GM19025 (cell line): ENCODE measurements around the gene DNAJC13.
"Not testable (repeated sequence)": the region's sequence is repeated elsewhere in the genome, so short reads cannot be mapped to it uniquely, and the experiment has no call there.

Experiments used
- ATAC-seq: cut with Tn5 transposase; IDR thresholded peaks from one replicate; pipeline ENCODE4 v1.9.1; 2021; ENCODE audit warnings: mild to moderate bottlenecking, low read depth, moderate library complexity; ENCODE audit not compliant: unreplicated experiment

DNAJC13 gene

DNA sequence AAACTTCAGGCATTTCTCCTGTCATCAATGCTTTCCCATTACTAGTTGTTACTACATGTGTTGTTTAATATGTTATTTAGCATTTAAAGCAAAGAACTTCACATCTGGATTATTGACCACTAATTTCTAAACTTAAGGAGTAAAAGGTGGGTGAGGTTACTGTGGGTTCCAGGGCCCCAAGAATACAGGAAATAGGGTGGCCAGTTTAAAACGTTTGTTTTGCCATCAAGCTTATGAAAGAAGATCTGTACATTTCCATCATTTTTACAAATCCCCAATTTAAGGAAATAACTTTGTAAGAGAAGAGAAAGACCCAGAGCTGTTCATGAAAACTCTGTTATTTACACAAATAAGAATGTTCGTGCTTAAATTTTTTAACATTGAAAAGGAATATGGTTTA is 125.3 kb downstream of the DNAJC13 start:
- no peak for ATAC-seq

DNA sequence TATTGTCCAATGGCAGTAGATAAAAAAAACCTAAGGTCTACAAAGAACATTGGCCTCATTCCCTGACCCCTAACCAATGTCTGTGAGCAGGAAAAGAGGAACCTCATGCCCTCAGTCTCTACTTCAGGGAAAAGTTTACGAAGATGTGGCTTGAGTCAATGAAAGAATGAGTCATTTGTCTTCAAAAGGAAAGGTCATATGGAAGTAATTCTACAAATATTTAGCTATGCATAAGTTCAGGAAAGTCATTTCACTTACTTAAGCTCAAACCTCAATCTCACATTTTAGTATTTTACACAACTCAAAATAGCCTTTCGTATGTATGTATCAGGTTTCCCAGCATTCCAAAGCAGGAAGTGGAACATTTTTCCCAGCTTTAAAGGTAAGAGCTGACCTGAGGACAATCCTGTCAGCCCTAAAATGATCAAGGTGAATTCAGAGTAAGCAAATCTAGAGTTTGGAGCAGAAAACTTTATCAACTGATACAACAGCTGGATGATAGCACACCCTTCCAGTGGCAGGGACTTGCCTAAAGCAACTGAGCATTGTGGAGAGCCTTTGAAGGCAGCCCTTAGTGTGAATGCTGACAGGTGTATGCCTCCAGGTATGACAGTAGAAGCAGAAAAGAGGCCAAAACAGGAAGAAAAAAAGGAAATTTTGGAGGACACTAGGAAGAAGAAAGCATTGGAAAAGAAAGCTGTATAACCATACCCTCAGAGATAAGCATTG is 125.9 kb downstream of the DNAJC13 start:
- ATAC-seq, result no peak

DNA sequence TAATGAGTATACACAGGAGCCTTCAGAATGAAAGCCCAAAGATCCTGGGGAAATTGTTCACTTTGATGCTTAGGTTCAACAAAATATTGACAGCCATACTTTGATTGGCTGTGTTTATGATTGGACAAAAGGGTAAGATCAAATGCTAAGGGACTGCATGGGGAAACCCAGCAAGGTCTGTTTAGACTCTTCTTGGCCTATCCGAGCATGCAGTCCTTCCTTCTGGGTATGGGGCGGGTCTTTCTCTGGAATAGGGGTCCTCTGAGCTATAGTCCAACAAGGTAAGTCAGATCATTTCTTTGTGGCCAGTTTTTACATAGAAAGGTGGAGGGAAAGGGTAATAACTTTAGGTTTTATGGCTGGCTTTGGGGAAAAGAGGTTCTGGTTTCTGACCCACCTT is 126.8 kb downstream of the DNAJC13 start:
- ATAC-seq, result no peak

DNA sequence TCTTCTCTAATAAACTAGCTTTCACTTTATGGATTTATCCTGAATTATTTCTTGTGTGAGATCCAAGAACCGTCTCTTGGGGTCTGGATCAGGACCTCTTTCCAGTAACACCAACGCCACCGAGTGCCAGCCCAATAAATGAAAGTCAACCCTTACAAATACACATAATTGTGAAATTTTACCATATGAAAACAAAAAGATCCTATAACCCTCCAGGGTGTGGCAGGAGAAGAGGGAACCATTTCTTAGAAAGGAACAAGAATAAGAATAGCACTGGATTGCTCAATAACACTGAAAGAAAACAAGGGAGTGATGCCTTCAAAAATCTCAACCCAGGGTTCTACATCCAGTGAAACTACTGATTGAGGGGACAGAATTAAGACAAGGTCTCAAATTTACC is 128.2 kb downstream of the DNAJC13 start:
- no peak for ATAC-seq

DNA sequence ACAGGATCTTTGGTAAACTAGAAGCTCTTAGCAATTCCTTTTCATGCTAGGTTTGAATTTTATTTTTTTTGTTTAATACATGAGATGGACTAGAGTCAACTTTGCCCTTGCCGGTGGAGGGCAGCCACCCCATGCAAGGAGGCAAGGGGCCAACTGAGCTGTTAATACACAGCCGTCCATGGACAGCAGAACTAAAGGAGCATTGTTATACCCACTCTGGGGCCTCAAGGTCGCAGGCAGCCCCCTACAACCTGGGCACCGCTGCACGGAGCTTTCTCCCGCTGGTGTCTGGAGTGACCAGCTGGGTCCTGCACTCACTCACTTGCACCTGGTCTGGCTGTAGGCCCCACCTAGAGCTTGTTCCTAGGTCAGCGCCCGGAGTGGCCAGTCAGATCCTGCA is 131.9 kb downstream of the DNAJC13 start:
- no peak for ATAC-seq

DNA sequence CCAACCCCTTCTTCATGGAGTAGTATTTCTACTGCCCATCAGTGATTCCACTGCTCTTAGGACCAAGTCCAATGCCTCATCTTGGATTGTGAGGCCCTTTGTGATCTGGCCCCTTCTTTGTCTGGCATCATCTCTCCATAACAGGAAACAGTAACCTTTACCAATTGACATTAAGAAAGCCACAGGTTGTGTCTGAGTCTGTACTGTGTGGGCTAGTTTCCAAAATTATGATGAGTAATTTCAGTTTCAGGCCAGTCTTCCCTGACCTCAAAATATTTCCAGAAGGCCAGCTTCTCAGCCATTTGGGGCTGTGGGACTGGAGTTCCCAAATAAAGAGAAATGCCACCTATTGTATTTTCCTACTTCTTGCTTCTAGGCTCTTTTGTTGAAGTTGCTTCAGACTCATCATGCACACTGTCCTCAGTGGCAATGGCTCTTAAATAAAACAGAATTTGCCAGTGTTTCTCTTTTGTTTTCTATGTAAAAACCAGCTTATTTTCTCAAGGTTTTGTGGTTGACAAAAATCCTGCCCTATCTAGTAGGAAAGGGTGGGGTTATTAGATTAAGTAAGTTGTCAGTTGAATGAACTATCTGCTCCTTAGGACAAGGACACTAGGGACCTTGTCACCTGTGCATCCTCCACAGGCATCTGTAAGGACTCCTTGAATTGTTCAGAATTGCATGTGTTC is 132.7 kb downstream of the DNAJC13 start:
- peak; percentile 70 for ATAC-seq

DNA sequence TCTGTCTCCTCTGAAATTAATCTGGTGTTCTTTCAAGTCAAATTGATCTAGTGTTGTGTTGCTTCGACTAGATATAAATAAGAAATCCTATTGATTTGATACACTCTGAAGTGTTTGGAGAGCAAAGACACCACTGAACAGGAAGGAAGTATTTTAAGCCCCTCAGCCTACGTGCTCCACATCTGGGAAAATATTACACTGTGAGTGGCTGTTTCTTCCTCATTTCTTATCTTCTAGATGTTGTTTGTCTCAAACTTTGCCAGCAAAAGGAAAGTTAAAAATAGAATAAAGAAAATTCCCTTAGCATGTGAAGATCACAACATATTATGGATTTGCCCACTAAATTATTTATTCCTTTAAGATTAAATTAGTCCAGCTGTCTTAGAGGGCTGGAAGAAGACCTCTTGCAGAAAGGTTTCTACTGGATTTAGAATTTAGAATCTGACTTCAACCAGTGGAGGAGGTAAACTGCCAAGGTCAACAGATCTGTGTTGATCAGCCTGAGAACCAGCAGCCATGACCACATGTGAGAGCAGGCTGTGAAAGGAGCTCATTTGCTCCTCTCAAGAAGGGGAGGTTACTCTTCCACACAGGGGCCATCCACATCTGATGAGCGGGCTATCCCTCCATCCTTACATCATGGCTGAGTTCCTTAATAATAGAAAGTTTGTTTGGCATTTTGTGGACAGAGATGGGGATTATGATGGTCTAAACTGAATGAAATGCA is 133.4 kb downstream of the DNAJC13 start:
- no peak for ATAC-seq

DNA sequence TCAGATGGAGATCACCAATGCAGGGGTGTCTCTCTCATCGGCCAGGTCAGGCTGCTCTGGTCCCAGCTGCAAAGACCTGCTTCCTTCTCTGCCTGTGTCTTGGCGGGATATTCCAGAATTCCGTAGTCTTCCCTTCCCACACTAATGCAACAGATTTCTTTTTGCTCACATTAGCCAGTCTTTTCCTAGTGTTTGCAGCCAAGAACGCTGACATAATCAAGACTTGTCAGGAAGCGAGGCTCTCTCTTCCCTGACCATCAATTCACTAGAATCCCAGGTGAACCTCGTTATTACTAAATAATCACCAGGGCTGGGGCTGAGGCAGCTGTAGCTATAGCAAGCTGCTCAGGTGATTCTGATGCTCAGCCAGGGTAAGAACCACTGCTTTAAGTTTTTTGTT is 136.5 kb downstream of the DNAJC13 start:
- ATAC-seq, result no peak

DNA sequence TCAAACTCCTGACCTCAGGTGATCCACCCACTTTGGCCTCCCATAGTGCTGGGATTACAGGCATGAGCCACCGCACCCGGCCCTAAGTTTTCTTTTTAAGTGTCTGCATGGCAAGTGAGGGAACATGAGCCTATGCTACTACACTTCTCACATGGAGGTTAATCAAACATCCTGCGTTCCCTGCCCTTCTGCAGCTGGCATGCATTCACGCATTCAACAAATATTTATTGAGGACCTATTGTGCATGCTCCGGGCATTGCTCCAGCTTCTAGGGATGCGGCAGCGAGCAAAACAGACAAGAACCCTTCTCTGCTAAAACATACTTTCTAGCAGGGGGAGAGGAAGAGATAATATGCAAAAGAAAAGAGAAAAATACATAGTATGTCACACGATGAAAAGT is 137.1 kb downstream of the DNAJC13 start:
- no peak for ATAC-seq

DNA sequence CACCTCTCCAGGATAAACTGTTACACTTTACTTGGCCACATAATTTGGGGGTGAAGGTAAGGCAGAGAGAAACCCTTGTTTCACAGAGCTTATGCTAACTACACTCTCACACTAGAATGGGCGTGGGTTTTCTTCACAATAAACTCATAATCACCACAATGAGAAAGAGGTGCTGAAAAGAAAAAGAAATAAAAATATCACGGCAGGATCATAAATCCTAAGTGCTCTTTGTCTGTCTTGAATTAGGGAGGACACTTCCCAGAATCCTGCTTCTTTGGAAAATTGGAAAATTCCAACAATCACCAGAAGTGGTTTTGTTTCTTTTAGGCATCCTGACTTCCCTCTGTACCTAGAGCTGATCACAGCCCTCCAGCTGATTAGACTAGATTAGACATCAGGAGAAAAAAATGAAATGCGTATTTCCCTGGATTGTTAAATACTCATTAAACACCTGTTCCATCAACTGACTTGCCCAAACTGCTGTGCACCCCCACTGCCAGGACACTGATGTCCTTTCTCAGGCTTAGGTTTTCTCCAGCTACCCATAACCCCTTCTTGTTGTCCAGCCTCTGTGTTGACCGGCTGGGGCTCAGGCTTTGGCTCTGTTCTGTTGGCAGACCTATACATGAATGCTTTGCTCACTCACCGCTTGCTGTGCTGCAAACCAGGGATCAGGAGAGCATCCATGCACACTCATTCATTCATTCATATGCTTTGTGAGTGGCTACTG is 138.2 kb downstream of the DNAJC13 start:
- no peak for ATAC-seq

DNA sequence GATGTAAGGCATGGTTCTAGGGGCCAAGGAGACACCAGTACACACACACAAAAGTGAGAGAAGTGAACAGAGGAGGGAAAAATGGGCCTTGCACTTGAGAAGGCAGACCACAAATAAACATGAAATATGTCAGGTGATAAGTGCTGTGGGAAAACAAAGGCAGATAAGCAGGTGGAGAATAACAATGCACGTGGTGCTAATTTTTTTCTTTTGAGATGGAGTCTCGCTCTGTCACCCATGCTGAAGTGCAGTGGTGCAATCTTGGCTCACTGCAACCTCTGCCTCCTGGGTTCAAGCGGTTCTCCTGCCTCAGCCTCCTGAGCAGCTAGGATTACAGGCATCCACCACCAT is 138.7 kb downstream of the DNAJC13 start:
- ATAC-seq, result not testable (repeated sequence)

DNA sequence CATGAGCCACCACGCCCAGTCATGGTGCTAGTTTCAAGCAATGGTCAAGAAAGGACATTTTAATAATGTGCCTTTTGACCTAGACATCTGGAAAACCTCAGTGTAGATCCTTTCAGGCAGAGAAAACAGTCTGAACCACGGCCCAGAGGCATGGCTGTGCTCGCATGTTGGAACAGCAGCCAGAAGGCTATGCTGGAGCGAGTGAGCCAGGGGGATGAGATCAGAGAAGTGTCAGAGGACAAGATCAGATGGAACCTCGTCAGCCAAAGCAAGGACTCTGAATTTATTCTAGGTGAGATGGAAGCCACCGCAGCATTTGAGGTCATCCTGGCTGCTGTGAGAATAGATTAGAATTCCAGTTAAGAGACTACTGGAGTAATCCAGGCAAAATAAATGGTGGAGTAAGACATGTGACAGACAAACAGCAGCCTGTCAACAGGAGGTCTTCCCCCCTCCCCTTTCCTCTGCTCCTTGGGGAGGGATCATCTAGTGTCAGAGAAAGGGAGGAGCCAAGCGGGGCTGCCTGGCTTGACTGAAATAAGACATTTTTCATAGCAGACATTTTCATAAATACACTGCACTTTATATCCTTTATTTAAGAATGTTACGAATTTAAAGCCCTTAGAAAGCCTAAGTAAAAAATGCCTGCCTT is 139.3 kb downstream of the DNAJC13 start:
- no peak for ATAC-seq

DNA sequence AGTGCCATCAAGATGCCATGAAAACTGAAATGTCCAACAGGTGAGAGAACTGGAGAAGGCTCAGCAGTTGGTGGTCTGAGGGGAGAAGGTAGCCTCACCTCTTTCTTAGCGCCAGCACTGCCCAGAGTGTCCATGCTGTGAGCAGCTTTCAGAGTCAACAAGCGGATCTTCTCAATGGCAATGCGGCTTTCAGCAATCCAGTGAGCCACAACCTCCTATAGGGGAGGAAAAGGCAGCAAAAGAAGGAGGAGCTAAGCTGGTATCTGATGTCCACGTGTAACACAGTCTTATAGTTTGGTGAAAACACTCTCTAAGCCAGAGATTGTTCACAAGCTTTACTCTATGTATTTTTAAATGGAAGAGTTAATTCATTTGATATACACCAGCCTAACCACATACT is 143.7 kb downstream of the DNAJC13 start:
- no peak for ATAC-seq

DNA sequence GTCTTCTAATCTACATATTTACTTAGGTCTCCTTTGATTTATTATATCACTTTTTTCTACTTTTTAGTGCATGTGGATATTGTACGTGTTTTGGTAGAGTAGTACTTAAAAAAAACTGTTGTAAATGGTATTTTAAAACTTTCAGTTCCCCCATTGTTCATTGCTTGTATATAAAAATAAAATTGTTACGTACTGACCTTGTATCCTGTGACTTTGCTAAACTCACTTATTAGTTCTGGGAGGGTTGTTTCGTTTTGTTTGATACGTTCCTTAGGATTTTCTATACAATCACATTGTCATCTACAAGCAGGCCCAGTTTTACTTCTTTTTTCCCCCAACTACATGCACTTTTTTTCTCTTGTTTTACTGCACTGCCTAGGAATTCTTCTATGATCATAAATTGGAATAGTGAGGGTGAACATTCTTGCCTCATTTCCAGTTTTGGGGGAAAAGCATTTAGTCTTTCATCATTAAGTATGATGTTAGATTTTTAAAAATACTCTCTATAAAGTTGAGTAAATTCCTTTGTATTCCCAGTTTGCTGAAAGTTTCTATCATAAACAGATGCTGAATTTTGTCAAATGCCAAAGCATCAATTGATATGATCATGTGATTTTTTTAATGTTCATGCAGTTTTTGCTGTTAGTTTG is 146.2 kb downstream of the DNAJC13 start:
- ATAC-seq, result no peak

DNA sequence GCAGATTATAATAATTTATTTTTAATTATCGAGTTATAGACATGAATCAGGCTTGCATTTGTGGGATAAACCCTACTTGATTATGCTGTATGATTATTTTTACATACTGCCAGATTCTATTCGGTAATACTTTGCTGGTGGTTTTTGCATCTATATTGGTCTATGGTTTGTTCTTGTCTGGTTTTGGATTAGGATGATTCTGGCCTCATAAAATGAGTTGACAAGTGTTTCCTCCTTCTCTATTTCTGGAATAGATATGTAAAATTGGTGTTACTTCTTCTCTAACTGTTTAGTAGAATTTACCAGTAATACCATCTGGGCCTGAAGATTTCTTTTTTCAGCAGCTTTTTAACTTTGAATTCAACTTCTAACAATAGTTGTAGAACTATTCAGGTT is 146.8 kb downstream of the DNAJC13 start:
- ATAC-seq, result no peak

DNA sequence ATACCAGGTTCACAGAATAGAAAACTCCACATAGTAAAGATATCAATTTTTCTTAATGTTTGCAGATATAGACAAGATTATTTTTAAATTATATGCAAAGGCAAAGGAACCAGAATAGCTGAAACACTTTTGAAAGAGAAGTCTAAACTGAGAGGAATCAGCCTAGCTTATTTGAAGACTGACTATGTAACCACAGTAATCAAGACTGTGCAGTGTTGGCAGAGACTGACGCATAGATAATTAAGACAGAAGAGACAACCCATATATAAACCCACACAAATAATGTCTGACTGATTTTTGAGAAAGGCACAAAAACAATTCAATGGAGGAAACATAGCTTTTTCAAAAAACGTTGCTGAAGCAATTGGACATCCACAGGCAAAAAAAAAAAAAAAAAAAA is 151.1 kb downstream of the DNAJC13 start:
- no peak for ATAC-seq

DNA sequence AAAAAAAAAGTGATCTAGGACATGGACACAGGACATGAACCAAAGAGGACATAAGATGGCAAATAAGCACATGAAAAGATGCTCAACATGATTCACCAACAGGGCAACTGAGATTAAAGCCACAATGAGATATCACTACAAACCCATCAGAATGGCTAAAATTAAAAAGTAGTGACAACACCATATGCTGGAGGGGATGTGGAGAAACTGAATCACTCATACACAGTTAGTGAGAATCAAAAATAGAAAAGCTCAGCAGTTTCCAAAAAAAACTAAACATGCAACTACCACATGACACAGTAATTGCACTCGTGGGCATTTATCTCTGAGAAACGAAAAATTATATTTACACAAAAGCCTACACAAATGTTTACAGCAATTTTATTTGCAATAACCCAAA is 151.9 kb downstream of the DNAJC13 start:
- no peak for ATAC-seq

DNA sequence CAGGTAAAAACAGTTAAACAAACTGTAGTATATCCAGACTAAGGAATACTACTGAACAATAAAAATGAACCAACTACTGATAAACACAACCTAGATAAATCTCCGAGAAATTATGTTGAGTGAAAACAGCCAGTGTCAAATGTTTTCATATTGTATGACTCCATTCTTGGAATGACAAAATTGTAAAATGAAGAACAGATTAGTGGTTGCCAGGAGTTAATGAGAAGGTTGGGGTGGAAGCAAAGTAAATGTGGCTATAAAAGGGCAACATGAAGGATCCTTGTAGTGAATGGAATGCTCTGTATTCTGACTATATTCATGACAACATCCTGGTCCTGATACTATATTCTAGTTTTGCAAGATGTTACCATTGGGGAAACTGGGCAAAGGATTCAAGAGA is 152.3 kb downstream of the DNAJC13 start:
- ATAC-seq, result no peak

DNA sequence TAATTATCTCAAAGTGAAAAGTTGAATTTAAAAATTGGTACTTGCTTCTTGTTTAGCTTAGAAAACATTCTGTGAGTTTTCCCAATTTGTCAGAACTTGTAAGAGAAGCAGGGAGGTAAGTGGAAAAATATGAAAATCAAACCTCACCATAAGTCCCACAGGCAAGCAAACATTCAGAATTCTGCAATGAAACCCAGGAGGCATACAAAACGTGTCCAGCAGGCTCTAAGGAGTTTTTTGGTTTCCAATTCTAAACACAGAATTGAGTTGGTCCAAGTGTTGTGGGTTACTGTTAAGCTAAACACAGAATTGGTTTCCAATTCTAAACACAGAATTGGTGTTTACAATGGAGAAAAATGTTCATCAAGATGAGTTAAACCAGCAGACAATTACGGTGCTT is 152.7 kb downstream of the DNAJC13 start:
- no peak for ATAC-seq

DNA sequence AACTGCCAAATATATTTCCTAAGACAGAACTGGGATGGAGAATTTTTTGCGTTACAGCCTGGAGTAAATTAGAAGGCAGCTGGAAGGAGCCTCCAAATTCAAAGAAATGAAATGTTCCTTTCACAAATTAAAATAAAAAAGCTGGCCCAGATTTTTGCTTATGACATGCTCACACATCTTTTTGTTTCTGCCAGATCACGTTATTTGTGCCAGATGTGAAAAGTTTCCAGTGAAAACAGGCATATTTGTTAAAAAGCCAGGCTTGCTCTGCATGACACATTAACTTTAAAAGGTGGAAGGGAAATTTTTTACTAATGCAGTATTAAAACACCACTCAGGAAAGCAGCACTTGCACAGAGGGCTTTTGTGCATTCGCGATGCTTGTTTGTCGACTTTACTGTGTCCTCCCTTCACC is 156.5 kb downstream of the DNAJC13 start:
- no peak for ATAC-seq
